Measurements from ENCODE around the gene DSE.

DNA sequence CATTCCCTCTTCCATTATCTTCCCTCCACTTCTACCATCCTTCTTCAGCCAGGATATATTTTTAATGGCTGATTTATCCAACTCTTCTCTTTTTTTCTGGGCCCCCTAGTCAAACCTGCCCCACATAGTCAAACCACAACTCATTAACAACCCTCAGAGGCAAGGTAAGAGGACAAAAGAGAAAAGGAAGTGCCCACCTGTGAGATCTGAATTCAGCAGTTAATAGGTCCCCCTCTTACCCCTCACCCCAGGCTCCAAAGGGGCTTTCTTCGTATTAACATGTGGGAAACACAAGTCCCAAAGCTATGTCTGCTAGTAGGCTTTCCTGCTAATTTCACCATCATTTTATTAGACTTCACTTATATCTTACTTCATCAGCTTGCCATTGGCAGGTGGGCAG lies 46.9 kb upstream of the DSE start:
- TF ChIP-seq, protein P1, sequence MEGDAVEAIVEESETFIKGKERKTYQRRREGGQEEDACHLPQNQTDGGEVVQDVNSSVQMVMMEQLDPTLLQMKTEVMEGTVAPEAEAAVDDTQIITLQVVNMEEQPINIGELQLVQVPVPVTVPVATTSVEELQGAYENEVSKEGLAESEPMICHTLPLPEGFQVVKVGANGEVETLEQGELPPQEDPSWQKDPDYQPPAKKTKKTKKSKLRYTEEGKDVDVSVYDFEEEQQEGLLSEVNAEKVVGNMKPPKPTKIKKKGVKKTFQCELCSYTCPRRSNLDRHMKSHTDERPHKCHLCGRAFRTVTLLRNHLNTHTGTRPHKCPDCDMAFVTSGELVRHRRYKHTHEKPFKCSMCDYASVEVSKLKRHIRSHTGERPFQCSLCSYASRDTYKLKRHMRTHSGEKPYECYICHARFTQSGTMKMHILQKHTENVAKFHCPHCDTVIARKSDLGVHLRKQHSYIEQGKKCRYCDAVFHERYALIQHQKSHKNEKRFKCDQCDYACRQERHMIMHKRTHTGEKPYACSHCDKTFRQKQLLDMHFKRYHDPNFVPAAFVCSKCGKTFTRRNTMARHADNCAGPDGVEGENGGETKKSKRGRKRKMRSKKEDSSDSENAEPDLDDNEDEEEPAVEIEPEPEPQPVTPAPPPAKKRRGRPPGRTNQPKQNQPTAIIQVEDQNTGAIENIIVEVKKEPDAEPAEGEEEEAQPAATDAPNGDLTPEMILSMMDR (IDR thresholded peaks at IDR 0.05; ENCODE audit: insufficient read depth, low read length, poor library complexity, severe bottlenecking): no peak
- TF ChIP-seq EZH2phosphoT487 (conservative IDR thresholded peaks at IDR 0.05; ENCODE audit: low read length): no peak
